ENCODE data around the gene CAMK2B.
A peak's percentile ranks its signal among the peaks of the same experiment; 100 is the strongest.

CAMK2B gene

DNA sequence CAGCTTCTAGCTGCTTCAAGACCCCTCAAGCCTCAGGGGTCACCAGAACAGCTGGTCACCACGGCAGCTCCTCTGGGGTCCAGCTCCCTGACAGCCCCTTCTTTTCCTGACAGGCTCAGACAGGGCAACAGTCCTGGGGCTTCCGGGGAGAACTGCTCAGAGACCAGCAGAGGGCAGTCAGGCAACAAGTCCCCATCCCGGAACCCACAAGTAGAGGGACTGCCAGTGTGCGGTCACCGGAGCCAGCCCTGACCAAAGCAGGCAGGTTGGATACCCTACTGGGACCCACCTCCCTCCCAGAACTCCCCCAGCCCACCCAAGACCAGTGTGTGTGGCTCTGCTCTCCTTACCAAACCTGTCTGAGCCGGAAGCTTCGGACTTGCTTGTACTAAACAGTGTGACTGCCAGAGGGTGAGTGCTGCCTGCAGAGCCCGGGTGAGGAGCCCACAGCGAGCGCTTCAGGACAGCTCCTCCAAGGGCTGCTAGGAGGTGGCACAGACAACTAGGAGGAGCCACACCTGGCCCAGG, 84.3 kb downstream of the CAMK2B start:
- no peaks in the 10 kb centered on the region for H3K79me2 ChIP-seq (ENCODE audit: low read length)
- no peaks in the 10 kb centered on the region for H3K36me3 ChIP-seq (replicated peaks; ENCODE audit: insufficient read depth, low read length)
- no peaks in the 10 kb centered on the region for H3K9me3 ChIP-seq (replicated peaks; ENCODE audit: insufficient read depth, low read length)
- no peak overlapping the region for H3K27ac ChIP-seq (ENCODE audit: low read length)
- H3K4me2 ChIP-seq (ENCODE audit: low read depth, low read length): peak overlapping the region; percentile 40; the same call in 1 of the 2 replicates
- peak overlapping the region; percentile 71 for H2AFZ ChIP-seq (ENCODE audit: low read length)
- H4K20me1 ChIP-seq (ENCODE audit: insufficient read depth, low read length): no peaks in the 10 kb centered on the region
- no peaks in the 10 kb centered on the region for H3K9me2 ChIP-seq (replicated peaks; ENCODE audit: insufficient read depth, low read length)
- no peaks in the 10 kb centered on the region for H3K4me1 ChIP-seq (ENCODE audit: low read length)
- TF ChIP-seq, protein P1, sequence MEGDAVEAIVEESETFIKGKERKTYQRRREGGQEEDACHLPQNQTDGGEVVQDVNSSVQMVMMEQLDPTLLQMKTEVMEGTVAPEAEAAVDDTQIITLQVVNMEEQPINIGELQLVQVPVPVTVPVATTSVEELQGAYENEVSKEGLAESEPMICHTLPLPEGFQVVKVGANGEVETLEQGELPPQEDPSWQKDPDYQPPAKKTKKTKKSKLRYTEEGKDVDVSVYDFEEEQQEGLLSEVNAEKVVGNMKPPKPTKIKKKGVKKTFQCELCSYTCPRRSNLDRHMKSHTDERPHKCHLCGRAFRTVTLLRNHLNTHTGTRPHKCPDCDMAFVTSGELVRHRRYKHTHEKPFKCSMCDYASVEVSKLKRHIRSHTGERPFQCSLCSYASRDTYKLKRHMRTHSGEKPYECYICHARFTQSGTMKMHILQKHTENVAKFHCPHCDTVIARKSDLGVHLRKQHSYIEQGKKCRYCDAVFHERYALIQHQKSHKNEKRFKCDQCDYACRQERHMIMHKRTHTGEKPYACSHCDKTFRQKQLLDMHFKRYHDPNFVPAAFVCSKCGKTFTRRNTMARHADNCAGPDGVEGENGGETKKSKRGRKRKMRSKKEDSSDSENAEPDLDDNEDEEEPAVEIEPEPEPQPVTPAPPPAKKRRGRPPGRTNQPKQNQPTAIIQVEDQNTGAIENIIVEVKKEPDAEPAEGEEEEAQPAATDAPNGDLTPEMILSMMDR (IDR thresholded peaks at IDR 0.05; ENCODE audit: low read length): peak; percentile 80
- no peak for TF ChIP-seq EZH2phosphoT487 (IDR thresholded peaks at IDR 0.05; ENCODE audit: low read length)
- TF ChIP-seq EZH2 (optimal IDR thresholded peaks at IDR 0.05; ENCODE audit: low read depth, low read length): no peak
- H3K27me3 ChIP-seq (replicated peaks; ENCODE audit: insufficient read depth, low read length): peaks cover 48% of the 10 kb centered on the region
- H3K9ac ChIP-seq (ENCODE audit: low read length): no peak overlapping the region; the same call in 1 of the 2 replicates
- H3K4me3 ChIP-seq (ENCODE audit: low read length): peak overlapping the region; percentile 14; the same call in 1 of the 2 replicates
- H3F3A ChIP-seq (ENCODE audit: insufficient read depth, low read length): no peaks in the 10 kb centered on the region
- peak; percentile 71 for DNase-seq

DNA sequence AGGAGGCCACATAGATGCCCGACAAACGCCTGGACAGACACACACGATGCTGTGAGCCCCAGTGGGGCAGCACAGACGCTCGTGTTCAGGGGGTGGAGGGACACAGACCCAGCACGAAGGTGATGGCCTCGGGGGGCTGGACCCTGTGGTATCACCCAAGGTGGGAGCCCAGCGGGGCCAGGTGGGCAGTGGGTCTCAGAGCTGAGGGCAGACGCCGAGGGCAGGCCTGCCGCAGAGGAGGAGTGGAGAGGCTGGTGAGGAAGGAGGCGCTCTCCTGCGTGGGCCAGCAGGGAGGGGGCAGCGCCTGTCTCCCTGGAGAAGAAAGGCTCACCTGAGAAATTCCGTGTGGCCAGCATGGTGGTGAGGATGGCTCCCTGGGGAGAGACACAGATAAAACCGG, 85.0 kb downstream of the CAMK2B start:
- H3F3A ChIP-seq (ENCODE audit: insufficient read depth, low read length): no peaks in the 10 kb centered on the region
- no peak overlapping the region for H3K9ac ChIP-seq (ENCODE audit: low read length)
- no peak for DNase-seq
- H3K9me2 ChIP-seq (replicated peaks; ENCODE audit: insufficient read depth, low read length): no peaks in the 10 kb centered on the region
- no peak overlapping the region for H3K4me3 ChIP-seq (ENCODE audit: low read length)
- H3K27me3 ChIP-seq (replicated peaks; ENCODE audit: insufficient read depth, low read length): peaks cover 55% of the 10 kb centered on the region
- no peaks in the 10 kb centered on the region for H4K20me1 ChIP-seq (ENCODE audit: insufficient read depth, low read length)
- no peaks in the 10 kb centered on the region for H3K9me3 ChIP-seq (replicated peaks; ENCODE audit: insufficient read depth, low read length)
- no peak overlapping the region for H3K4me2 ChIP-seq (ENCODE audit: low read depth, low read length)
- H3K27ac ChIP-seq (ENCODE audit: low read length): no peak overlapping the region
- H3K36me3 ChIP-seq (replicated peaks; ENCODE audit: insufficient read depth, low read length): no peaks in the 10 kb centered on the region
- H3K4me1 ChIP-seq (ENCODE audit: low read length): no peaks in the 10 kb centered on the region
- H3K79me2 ChIP-seq (ENCODE audit: low read length): no peaks in the 10 kb centered on the region
- H2AFZ ChIP-seq (ENCODE audit: low read length): peak overlapping the region; percentile 46; the same call in 1 of the 2 replicates
- TF ChIP-seq EZH2phosphoT487 (IDR thresholded peaks at IDR 0.05; ENCODE audit: low read length) (no peak), EZH2 (optimal IDR thresholded peaks at IDR 0.05; ENCODE audit: low read depth, low read length) (no peak)
- TF ChIP-seq, protein P1 (IDR thresholded peaks at IDR 0.05; ENCODE audit: low read length): no peak

DNA sequence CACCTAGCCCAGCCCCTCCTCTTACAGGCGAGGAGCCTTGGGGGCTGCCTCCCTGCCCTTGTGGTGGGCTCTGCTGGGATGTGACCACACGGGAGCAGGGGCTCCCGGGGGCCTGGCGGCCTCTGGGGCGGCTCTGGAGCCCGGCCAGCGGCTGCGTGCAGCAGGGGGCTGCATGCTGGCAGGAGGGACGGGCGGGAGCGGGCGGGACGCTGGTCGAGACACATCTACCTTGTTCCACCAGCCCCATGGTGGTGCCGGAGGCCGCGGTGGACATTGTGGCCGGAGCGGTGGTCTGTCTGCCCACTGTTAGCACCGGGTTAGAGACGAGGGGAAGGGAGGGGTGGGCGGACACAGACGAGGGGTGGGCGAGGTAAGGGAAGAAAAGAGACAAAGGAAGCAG, 86.0 kb downstream of the CAMK2B start:
- Histone ChIP-seq H3F3A (ENCODE audit: insufficient read depth, low read length) (no peaks in the 10 kb centered on the region), H2AFZ (ENCODE audit: low read length) (no peak overlapping the region), H4K20me1 (ENCODE audit: insufficient read depth, low read length) (no peaks in the 10 kb centered on the region), H3K4me1 (ENCODE audit: low read length) (no peaks in the 10 kb centered on the region), H3K9me2 (replicated peaks; ENCODE audit: insufficient read depth, low read length) (no peaks in the 10 kb centered on the region), H3K9me3 (replicated peaks; ENCODE audit: insufficient read depth, low read length) (no peaks in the 10 kb centered on the region), H3K4me3 (ENCODE audit: low read length) (no peak overlapping the region), H3K27ac (ENCODE audit: low read length) (no peak overlapping the region), H3K9ac (ENCODE audit: low read length) (no peak overlapping the region), H3K36me3 (replicated peaks; ENCODE audit: insufficient read depth, low read length) (no peaks in the 10 kb centered on the region), H3K27me3 (replicated peaks; ENCODE audit: insufficient read depth, low read length) (peaks cover 63% of the 10 kb centered on the region), H3K4me2 (ENCODE audit: low read depth, low read length) (no peak overlapping the region), H3K79me2 (ENCODE audit: low read length) (no peaks in the 10 kb centered on the region)
- TF ChIP-seq EZH2phosphoT487 (IDR thresholded peaks at IDR 0.05; ENCODE audit: low read length) (no peak), EZH2 (optimal IDR thresholded peaks at IDR 0.05; ENCODE audit: low read depth, low read length) (no peak)
- TF ChIP-seq, protein P1 (IDR thresholded peaks at IDR 0.05; ENCODE audit: low read length): no peak
- no peak for DNase-seq

All from MM.1S (cell line).